Loucy (cell line): Measurements from ENCODE around the gene FIGNL2.

ENCODE experiments used
- H2AFZ ChIP-seq: fragments of 200-600 bp; sonication (generic); 2 replicates; pipeline ENCODE4 v1.6.0; 2016; ENCODE audit warnings: antibody characterized with exemption, mild to moderate bottlenecking, low read length, moderate library complexity
- H3F3A ChIP-seq: fragments of 200-600 bp; 2 replicates; pipeline ENCODE4 v1.6.0; 2016; ENCODE audit warnings: antibody characterized with exemption, low read depth, mild to moderate bottlenecking
- H3K27me3 ChIP-seq: fragments of 200-600 bp; sonication (generic); 2 replicates; pipeline ENCODE4 v1.6.1; 2014; ENCODE audit warnings: low read length, mild to moderate bottlenecking; ENCODE audit not compliant: insufficient read depth, poor library complexity, severe bottlenecking
- H3K36me3 ChIP-seq: fragments of 200-600 bp; sonication (generic); 2 replicates; pipeline ENCODE4 v1.6.1; 2016; ENCODE audit warnings: low read length; ENCODE audit not compliant: insufficient read depth
- H3K4me1 ChIP-seq: fragments of 200-600 bp; sonication (generic); 2 replicates; pipeline ENCODE4 v1.5.1; 2014; ENCODE audit warnings: low read length, mild to moderate bottlenecking; ENCODE audit not compliant: insufficient read depth, poor library complexity, severe bottlenecking
- H3K4me2 ChIP-seq: fragments of 200-600 bp; sonication (generic); 2 replicates; pipeline ENCODE4 v1.6.0; 2014; ENCODE audit warnings: antibody characterized with exemption, low read length, low read depth, mild to moderate bottlenecking; ENCODE audit not compliant: poor library complexity, severe bottlenecking
- H3K4me3 ChIP-seq: fragments of 200-600 bp; sonication (generic); 2 replicates; pipeline ENCODE4 v1.5.1; 2014; ENCODE audit warnings: low read length, mild to moderate bottlenecking, mixed read lengths; ENCODE audit not compliant: poor library complexity, severe bottlenecking
- H3K79me2 ChIP-seq: fragments of 200-600 bp; sonication (generic); 2 replicates; pipeline ENCODE4 v1.6.1; 2014; ENCODE audit warnings: low read length; ENCODE audit not compliant: insufficient read depth
- H3K9ac ChIP-seq: fragments of 200-600 bp; sonication (generic); 2 replicates; pipeline ENCODE4 v1.6.0; 2014; ENCODE audit warnings: mild to moderate bottlenecking, low read depth, low read length, moderate library complexity; ENCODE audit not compliant: poor library complexity, severe bottlenecking
- H3K9me2 ChIP-seq: fragments of 200-600 bp; sonication (generic); replicated peaks from 2 replicates; pipeline ENCODE4 v1.6.1; 2016; ENCODE audit warnings: low read depth, low read length, mixed read lengths
- H3K9me3 ChIP-seq: fragments of 200-600 bp; sonication (generic); 2 replicates; pipeline ENCODE4 v1.6.1; 2014; ENCODE audit warnings: mild to moderate bottlenecking, antibody characterized with exemption, low read length, low read depth; ENCODE audit not compliant: insufficient read depth
- H4K20me1 ChIP-seq: fragments of 200-600 bp; sonication (generic); 2 replicates; pipeline ENCODE4 v1.6.0; 2014; ENCODE audit warnings: antibody characterized with exemption, low read length, mild to moderate bottlenecking; ENCODE audit not compliant: insufficient read depth, poor library complexity, severe bottlenecking
- EZH2phosphoT487 ChIP-seq: fragments of 200-600 bp; IDR thresholded peaks from 2 replicates; pipeline ENCODE4 v1.6.1; 2018; ENCODE audit warnings: antibody characterized with exemption, mild to moderate bottlenecking, moderate library complexity, borderline replicate concordance
- TF ChIP-seq, protein P1 (sequence below): fragments of 200-600 bp; sonication (generic); conservative IDR thresholded peaks from 2 replicates; pipeline ENCODE4 v1.5.1; 2014; ENCODE audit warnings: mild to moderate bottlenecking, antibody characterized with exemption, low read length

FIGNL2 gene

DNA sequence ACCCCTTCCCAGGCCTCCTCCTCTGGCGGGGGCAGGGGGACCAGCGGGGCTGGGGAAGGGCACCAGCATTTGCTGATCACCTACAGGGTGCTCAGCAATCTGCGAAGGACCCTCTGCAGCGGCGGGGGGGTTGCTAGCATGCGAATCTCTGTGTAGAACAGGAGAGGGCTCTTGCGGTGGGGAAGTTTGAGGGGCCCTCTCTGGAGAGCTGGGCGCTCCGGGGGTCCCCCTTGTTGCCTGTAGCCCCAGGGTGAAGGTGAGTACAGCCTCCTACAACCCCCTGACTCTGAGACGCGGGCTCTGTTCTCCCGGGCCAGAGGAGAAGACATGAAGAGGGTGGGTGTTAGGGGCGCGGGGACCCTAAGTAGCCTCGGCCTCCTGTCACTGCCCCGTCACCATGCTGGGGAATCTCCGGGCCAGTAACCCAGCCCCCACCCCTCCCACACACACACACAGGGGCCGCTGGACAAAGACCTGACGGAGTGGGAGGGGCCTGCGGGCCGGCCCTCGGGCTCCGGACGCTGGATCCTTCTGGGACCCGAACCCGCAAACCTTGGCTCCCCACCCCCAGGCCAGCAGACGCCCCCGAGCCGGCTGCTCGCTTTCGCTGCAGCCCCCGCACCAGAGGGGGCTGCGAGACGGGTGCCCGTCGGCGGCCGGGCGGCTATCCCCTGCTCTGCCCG is 734 bp downstream of the FIGNL2 start:
- Histone ChIP-seq H3K36me3 (no peaks in the 10 kb centered on the region), H3K9me3 (no peaks in the 10 kb centered on the region), H3K79me2 (no peaks in the 10 kb centered on the region), H3K9me2 (no peaks in the 10 kb centered on the region), H3K4me2 (no peak overlapping the region), H3F3A (no peaks in the 10 kb centered on the region), H3K4me1 (peaks cover 8% of the 10 kb centered on the region), H3K9ac (no peak overlapping the region), H2AFZ (no peak overlapping the region), H3K27me3 (no peaks in the 10 kb centered on the region), H3K4me3 (no peak overlapping the region), H4K20me1 (no peaks in the 10 kb centered on the region)
- TF ChIP-seq, protein P1, sequence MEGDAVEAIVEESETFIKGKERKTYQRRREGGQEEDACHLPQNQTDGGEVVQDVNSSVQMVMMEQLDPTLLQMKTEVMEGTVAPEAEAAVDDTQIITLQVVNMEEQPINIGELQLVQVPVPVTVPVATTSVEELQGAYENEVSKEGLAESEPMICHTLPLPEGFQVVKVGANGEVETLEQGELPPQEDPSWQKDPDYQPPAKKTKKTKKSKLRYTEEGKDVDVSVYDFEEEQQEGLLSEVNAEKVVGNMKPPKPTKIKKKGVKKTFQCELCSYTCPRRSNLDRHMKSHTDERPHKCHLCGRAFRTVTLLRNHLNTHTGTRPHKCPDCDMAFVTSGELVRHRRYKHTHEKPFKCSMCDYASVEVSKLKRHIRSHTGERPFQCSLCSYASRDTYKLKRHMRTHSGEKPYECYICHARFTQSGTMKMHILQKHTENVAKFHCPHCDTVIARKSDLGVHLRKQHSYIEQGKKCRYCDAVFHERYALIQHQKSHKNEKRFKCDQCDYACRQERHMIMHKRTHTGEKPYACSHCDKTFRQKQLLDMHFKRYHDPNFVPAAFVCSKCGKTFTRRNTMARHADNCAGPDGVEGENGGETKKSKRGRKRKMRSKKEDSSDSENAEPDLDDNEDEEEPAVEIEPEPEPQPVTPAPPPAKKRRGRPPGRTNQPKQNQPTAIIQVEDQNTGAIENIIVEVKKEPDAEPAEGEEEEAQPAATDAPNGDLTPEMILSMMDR, result no peak
- TF ChIP-seq EZH2phosphoT487, result no peak

DNA sequence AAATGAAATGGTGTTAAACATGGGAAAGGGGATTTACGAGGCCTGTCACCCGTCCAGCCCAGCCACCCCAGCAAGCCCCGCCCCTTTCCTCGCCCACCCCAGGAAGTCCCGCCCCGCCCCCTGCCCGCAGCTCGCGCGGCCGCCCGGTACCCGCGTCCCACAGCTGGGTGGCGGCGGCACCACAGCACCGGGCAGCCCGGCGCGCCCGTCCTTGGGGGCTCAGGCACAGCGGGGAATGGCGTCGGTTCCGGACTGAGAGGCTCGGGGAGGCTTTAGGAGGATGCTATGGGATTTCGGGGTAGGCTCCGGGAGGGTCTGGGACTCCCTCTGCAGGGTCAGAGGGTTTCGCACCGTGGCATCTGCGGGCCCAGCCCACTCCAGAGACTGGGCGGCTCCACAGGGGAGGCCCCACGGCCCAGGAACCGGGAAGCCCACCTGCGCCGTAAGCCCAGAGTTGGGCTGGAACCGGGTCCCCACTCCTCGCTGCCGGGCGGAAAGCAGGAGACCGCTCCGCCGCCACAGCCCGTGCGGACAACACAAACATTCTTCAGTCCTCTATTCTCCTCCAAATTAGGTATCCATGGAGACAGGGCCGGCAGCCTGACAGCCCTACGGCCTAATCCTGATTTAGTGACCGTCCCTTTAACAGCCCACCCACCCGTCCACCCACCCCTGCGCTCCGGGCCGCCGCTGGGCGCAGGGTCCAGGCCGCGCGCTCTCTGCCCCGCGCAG is 1.4 kb downstream of the FIGNL2 start:
- peak overlapping the region; percentile 71; the same call in 1 of the 2 replicates for H2AFZ ChIP-seq
- H3K27me3 ChIP-seq, result no peaks in the 10 kb centered on the region
- H3K36me3 ChIP-seq, result no peaks in the 10 kb centered on the region
- peaks cover 8% of the 10 kb centered on the region for H3K4me1 ChIP-seq
- TF ChIP-seq EZH2phosphoT487, result no peak
- TF ChIP-seq, protein P1, result no peak
- H3K9ac ChIP-seq, result no peak overlapping the region
- no peaks in the 10 kb centered on the region for H3K9me2 ChIP-seq
- H3K9me3 ChIP-seq, result no peaks in the 10 kb centered on the region
- H3F3A ChIP-seq, result no peaks in the 10 kb centered on the region
- H3K4me3 ChIP-seq, result peak overlapping the region; percentile 56
- peak overlapping the region; percentile 40 for H3K4me2 ChIP-seq
- no peaks in the 10 kb centered on the region for H3K79me2 ChIP-seq
- no peaks in the 10 kb centered on the region for H4K20me1 ChIP-seq

DNA sequence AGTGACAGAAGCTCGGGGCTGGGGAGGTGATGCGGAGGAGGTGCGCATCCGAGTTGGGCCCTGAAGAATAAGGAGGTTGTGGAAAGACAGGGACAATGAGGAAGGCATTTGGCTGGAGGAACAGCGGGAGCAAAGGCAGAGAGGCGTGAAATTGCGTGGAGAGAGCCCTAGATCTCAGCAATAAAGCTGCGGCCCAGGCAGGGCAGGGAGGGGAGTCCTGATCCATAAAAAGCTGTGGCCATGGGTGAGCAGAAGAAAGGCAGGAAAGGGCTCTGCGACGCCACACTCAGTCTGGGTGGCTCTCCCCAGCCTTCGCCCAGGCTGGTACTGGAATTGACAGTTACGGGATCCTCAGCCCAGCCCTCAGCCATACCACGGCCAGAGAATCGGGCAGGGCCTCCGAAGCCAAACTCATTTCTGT is 2.2 kb downstream of the FIGNL2 start:
- Histone ChIP-seq H3K9ac (no peak overlapping the region), H3K4me3 (no peak overlapping the region)

More for the DNA sequence above, 2.2 kb downstream of the FIGNL2 start:
- no peak for TF ChIP-seq EZH2phosphoT487
- TF ChIP-seq, protein P1, result no peak
- Histone ChIP-seq H3K36me3 (no peaks in the 10 kb centered on the region), H3F3A (no peaks in the 10 kb centered on the region), H3K9me2 (no peaks in the 10 kb centered on the region), H3K27me3 (no peaks in the 10 kb centered on the region), H3K4me2 (no peak overlapping the region), H2AFZ (no peak overlapping the region), H4K20me1 (no peaks in the 10 kb centered on the region), H3K79me2 (no peaks in the 10 kb centered on the region), H3K9me3 (no peaks in the 10 kb centered on the region), H3K4me1 (peaks cover 1% of the 10 kb centered on the region)
